OCI-LY3 (cell line): ENCODE results near the gene SMAD6.

Source experiments
- CTCF ChIP-seq: fragments of 200-600, 300-600 bp; sonication (generic); IDR thresholded peaks from 2 replicates; pipeline ENCODE4 v1.5.1; 2014; ENCODE audit warnings: antibody characterized with exemption, low read length, low read depth
- EZH2phosphoT487 ChIP-seq: fragments of 200-600 bp; shearing (Covaris generic); IDR thresholded peaks from 2 replicates; pipeline ENCODE4 v1.6.1; 2018; ENCODE audit warnings: antibody characterized with exemption, mixed run types, low read depth

GRCh38 chr15:66780172-66780972 is 78.3 kb downstream of the SMAD6 start:
- TF ChIP-seq CTCF (no peak), EZH2phosphoT487 (no peak)
